ENCODE results near the gene CDK9. TPM values are rescaled to one million over a fixed set of nuclear protein-coding genes. Genes with fewer than 3 reads are reported as not detected.
"Not testable (repeated sequence)": the region's sequence is repeated elsewhere in the genome, so short reads cannot be mapped to it uniquely, and the experiment has no call there.

Gene CDK9
- total RNA-seq, 1 donor from 2014 or later = 78.5 TPM

GRCh38 chr9:127835991-127836516, 50.2 kb downstream of the CDK9 start:
- FAIRE-seq (no peak), DNase-seq (ENCODE audit: low read depth) (no peak)
- Histone ChIP-seq H3K27me3 (ENCODE audit: control insufficient read depth, insufficient read depth, low read length) (no peaks in the 10 kb centered on the region), H3K36me3 (ENCODE audit: control insufficient read depth, insufficient read depth, low read length) (no peaks in the 10 kb centered on the region), H3K4me3 (ENCODE audit: low read depth, low read length) (no peak overlapping the region)
- TF ChIP-seq CTCF (IDR thresholded peaks at IDR 0.05; ENCODE audit: insufficient read depth, low read length, severe bottlenecking) = no peak

- H3K36me3 ChIP-seq (ENCODE audit: control insufficient read depth, insufficient read depth, low read length); H3K4me3 ChIP-seq (ENCODE audit: low read depth, low read length); H3K27me3 ChIP-seq (ENCODE audit: control insufficient read depth, insufficient read depth, low read length); FAIRE-seq; DNase-seq (ENCODE audit: low read depth): not testable (repeated sequence)
Observed at GRCh38 chr9:127836561-127836960, 50.7 kb downstream of the CDK9 start.

GRCh38 chr9:127837346-127837745, 51.5 kb downstream of the CDK9 start:
- Histone ChIP-seq H3K36me3 (ENCODE audit: control insufficient read depth, insufficient read depth, low read length) (no peaks in the 10 kb centered on the region), H3K27me3 (ENCODE audit: control insufficient read depth, insufficient read depth, low read length) (no peaks in the 10 kb centered on the region), H3K4me3 (ENCODE audit: low read depth, low read length) (no peak overlapping the region)
- FAIRE-seq = no peak
- TF ChIP-seq CTCF (IDR thresholded peaks at IDR 0.05; ENCODE audit: insufficient read depth, low read length, severe bottlenecking) = no peak
- no peak for DNase-seq (ENCODE audit: low read depth)

- no peak for TF ChIP-seq CTCF (IDR thresholded peaks at IDR 0.05; ENCODE audit: insufficient read depth, low read length, severe bottlenecking)
- DNase-seq (ENCODE audit: low read depth) (no peak), FAIRE-seq (no peak)
- H3K36me3 ChIP-seq (ENCODE audit: control insufficient read depth, insufficient read depth, low read length) = no peaks in the 10 kb centered on the region
- H3K27me3 ChIP-seq (ENCODE audit: control insufficient read depth, insufficient read depth, low read length) = no peaks in the 10 kb centered on the region
- H3K4me3 ChIP-seq (ENCODE audit: low read depth, low read length) = no peak overlapping the region
Observed at GRCh38 chr9:127838375-127839078, 52.7 kb downstream of the CDK9 start.

Other genes with a start within 250 kb of the CDK9 start
- 7.9 and 17.1 TPM in 2 replicates for gene STXBP1, start 173.8 kb upstream of the CDK9 start, total RNA-seq
- gene CFAP157, start 79.0 kb upstream of the CDK9 start, total RNA-seq = under 0.01 TPM in 1 of 2 replicates, not detected in the other
- 26.6 and 58.9 TPM in 2 replicates for gene PTRH1, start 70.4 kb upstream of the CDK9 start, total RNA-seq
- not detected in 2 replicates for gene TTC16, start 70.0 kb upstream of the CDK9 start, total RNA-seq
- 1.8 and 4.6 TPM in 2 replicates for gene TOR2A, start 50.7 kb upstream of the CDK9 start, total RNA-seq
- gene SH2D3C, start 7.4 kb upstream of the CDK9 start, total RNA-seq = 0.26 TPM in 1 of 2 replicates, not detected in the other
- 46.9 and 70.0 TPM in 2 replicates for gene FPGS, start 16.8 kb downstream of the CDK9 start, total RNA-seq
- gene ENG, start 68.6 kb downstream of the CDK9 start, total RNA-seq = 0.13 and 2.4 TPM in 2 replicates
- gene AK1, start 91.6 kb downstream of the CDK9 start, total RNA-seq = 19.0 and 54.0 TPM in 2 replicates
- gene ST6GALNAC6, start 113.6 kb downstream of the CDK9 start, total RNA-seq = 18.2 and 18.4 TPM in 2 replicates
- gene ST6GALNAC4, start 131.0 kb downstream of the CDK9 start, total RNA-seq = 21.3 and 21.8 TPM in 2 replicates
- 2.1 and 5.1 TPM in 2 replicates for gene PIP5KL1, start 144.7 kb downstream of the CDK9 start, total RNA-seq
- 11.8 and 17.4 TPM in 2 replicates for gene DPM2, start 151.8 kb downstream of the CDK9 start, total RNA-seq
- gene EEIG1, start 195.0 kb downstream of the CDK9 start, total RNA-seq = 7.4 and 41.3 TPM in 2 replicates